SK-N-MC (cell line): ENCODE data around the gene POC5.

Source experiments
- DNase-seq: peaks from one replicate; pipeline ENCODE4 v3.0.0-alpha.2; 2011; ENCODE audit warnings: low read depth, low spot score
- H3K27ac ChIP-seq: fragments of 200-600 bp; sonication (generic); 2 replicates; pipeline ENCODE4 v1.5.1; 2016; ENCODE audit warnings: mixed run types
- H3K36me3 ChIP-seq: fragments of 200-600 bp; sonication (generic); 2 replicates; pipeline ENCODE4 v1.6.1; 2017; ENCODE audit warnings: antibody characterized with exemption, low read length, mixed read lengths; ENCODE audit not compliant: insufficient read depth
- H3K4me3 ChIP-seq: fragments of 200-600 bp; sonication (generic); 2 replicates; pipeline ENCODE4 v1.5.1; 2016
- H3K9ac ChIP-seq: fragments of 200-600 bp; sonication (generic); 2 replicates; pipeline ENCODE4 v1.8.0; 2017; ENCODE audit warnings: mixed run types, mixed read lengths; ENCODE audit not compliant: insufficient read length
- H3K9me3 ChIP-seq: fragments of 200-600 bp; sonication (generic); 2 replicates; pipeline ENCODE4 v1.6.1; 2017; ENCODE audit warnings: low read depth, mild to moderate bottlenecking, antibody characterized with exemption, low read length, moderate library complexity, mixed read lengths
- EZH2 ChIP-seq: fragments of 200-600 bp; sonication (generic); IDR thresholded peaks from one replicate; pipeline ENCODE4 v1.6.1; 2017; ENCODE audit warnings: antibody characterized with exemption
- FOXP2 ChIP-seq: optimal IDR thresholded peaks from 2 replicates; pipeline ENCODE3; 2011; ENCODE audit warnings: mild to moderate bottlenecking, moderate library complexity; ENCODE audit not compliant: insufficient read depth; ENCODE audit errors: extremely low read length, control extremely low read depth
- POLR2AphosphoS5 ChIP-seq: IDR thresholded peaks from 2 replicates; pipeline ENCODE4 v1.6.1; 2012; ENCODE audit warnings: mild to moderate bottlenecking, low read depth, low read length, borderline replicate concordance

Gene POC5

DNA sequence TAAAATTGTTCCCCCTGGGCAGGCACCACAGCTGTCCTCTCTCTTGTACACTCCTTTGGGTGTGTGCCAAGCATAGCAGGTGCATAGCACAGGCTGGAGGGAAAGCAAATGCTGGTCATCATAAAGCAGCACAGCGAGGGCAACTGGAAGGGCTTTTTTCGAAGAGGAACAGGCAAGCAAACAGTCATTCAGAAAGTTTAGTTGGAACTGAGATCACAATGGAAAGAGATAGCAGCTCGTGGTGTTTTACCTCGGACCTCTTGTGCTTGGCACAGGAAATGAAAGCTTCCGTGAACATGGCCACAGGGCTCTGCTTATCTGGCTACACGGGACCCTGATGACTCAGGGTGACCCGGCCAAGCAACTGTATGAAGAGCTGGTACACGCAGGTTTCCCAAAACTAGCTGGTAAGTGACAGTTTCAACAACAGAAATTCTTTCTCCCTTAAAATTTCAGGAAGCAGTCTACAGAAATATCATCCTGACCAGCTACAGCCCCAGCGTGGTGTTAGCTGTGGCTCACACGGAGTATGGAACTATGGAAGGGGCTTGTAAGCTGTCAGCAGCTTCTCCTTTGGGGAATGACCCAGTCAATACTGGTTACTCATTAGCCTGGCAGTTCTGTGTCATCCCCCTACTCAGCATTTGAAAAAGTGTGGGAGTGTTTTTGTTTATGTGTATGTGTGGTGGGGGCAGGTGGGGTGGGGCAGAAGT lies 48.1 kb downstream of the POC5 start:
- Histone ChIP-seq H3K9ac (no peak overlapping the region), H3K4me3 (no peak overlapping the region), H3K9me3 (no peaks in the 10 kb centered on the region), H3K27ac (no peak overlapping the region), H3K36me3 (peaks cover 8% of the 10 kb centered on the region)
- no peak for DNase-seq
- TF ChIP-seq EZH2 (no peak), FOXP2 (no peak), POLR2AphosphoS5 (no peak)

DNA sequence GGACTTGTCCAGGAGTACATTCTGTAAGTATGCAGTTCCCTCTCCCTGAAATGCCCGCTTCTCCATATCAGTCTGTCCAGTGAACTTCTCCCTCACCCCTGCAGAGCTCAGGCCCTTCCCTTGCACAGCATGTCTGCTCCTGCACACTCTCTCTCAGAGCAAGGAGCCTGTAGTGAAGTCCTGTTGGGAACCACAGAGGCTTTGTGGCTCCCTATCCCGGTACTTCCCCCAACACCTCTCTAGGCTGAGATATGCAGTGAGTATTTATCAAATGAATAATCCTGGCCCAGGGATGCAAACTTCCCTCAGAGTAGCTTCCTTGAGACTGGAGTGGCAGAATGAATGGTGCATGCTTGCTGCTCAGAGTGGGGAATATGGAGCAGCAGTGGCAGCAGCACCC lies 48.8 kb downstream of the POC5 start:
- H3K4me3 ChIP-seq = no peak overlapping the region
- H3K9ac ChIP-seq = no peak overlapping the region
- TF ChIP-seq FOXP2 = no peak
- TF ChIP-seq EZH2 = no peak
- no peak for TF ChIP-seq POLR2AphosphoS5
- peaks cover 7% of the 10 kb centered on the region for H3K36me3 ChIP-seq
- DNase-seq = no peak
- no peaks in the 10 kb centered on the region for H3K9me3 ChIP-seq
- H3K27ac ChIP-seq = no peak overlapping the region

DNA sequence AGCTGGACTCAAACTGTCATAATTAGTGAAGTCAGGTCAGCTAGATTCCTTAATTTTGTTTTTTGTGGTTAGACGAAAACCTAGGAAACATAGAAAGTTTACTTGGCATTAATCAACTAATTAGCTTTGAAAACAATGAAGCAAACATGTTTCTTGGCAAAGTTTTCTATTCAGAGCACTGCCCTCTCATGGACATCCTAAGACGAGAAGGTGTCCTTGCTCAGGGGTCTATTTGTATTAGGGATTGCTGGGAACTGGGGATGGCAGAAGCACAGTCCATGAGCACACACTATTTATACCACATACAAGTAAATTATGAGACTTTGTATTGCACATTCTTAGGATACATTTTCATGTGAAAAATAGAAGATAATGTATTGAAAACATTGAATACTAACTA lies 49.7 kb downstream of the POC5 start:
- no peak for TF ChIP-seq POLR2AphosphoS5
- TF ChIP-seq FOXP2 = no peak
- no peak for TF ChIP-seq EZH2
- no peak for DNase-seq
- no peaks in the 10 kb centered on the region for H3K9me3 ChIP-seq
- no peak overlapping the region for H3K9ac ChIP-seq
- peaks cover 3% of the 10 kb centered on the region for H3K36me3 ChIP-seq
- H3K4me3 ChIP-seq = no peak overlapping the region
- H3K27ac ChIP-seq = no peak overlapping the region

DNA sequence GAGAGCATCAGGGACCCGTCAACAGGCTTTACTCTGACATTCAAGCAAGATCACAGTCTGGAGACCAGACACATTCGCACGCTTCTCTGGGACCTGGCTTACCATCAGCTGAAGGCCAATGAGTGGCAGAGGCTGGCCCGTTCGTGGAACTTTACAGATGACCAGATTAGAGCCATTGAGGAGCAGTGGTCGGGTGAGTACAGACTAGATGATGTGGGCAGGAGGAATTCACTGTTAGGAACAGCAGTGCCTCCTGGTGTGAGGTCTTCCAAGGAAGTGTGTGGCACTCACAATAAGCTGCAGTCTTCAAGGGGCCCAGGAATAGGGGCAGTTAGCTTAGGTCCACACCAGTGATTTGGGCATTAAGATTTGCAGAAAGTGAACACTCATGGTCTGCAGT lies 50.4 kb downstream of the POC5 start:
- no peak for DNase-seq
- Histone ChIP-seq H3K27ac (no peak overlapping the region), H3K9me3 (no peaks in the 10 kb centered on the region), H3K36me3 (no peaks in the 10 kb centered on the region), H3K4me3 (no peak overlapping the region), H3K9ac (no peak overlapping the region)
- TF ChIP-seq POLR2AphosphoS5 (no peak), FOXP2 (no peak), EZH2 (no peak)

DNA sequence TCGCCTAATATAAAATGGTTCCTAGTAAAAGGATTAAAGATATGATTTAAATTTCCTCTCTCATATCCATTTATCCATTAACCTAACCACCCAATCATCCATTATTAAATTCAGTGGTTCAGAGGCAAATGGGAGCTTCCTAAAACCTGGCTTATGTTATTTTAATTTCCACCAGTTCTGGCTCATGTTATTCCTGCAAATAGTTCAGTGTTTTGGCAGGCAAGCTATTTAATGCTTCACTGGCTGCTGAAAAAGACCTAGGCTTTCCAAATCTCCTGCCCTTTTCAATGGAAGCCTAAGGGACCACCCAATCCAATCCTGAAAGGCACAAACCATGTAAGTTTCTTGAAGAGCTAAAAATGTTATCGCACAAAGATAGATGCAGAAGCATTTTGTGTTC lies 52.3 kb downstream of the POC5 start:
- no peak for DNase-seq
- H3K36me3 ChIP-seq = no peaks in the 10 kb centered on the region
- H3K9ac ChIP-seq = no peak overlapping the region
- no peak overlapping the region for H3K4me3 ChIP-seq
- H3K27ac ChIP-seq = no peak overlapping the region
- H3K9me3 ChIP-seq = no peaks in the 10 kb centered on the region
- TF ChIP-seq POLR2AphosphoS5 (no peak), EZH2 (no peak), FOXP2 (no peak)

DNA sequence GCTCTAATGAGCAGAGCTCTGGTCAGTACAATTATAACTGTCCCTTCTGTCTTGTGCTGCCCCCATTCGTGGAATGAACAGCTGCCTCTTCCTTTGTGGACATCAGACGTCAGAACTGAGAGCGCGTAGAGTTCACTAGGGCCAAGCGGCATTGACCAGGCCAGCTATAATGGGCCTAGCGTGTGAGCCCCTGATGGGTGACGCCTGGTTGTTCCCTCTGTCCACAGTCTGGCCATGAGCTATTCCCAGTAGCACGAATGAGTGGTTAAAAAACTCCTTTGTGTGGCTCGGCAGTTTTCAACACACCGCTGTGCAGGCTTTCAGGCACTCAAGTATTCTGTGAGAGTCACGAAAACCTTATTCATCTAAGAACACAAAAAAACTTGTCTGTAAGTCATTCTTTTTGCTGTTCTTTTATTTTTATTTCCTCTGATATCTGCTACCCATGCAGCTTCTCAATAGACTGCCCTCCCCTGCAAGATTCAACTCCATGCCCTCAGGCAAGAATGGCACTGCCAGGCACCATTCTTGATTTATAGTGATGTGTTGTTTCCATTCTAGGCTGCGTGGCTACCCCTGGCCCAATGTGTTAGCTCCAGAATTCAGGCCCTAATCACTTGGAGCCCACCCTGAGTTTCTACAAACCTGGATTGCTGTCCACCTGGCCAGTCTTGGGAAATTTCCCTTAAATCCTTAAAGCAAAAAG lies 53.5 kb downstream of the POC5 start:
- H3K9ac ChIP-seq = no peak overlapping the region
- H3K9me3 ChIP-seq = no peaks in the 10 kb centered on the region
- H3K27ac ChIP-seq = peak overlapping the region; percentile 75; the same call in 1 of the 2 replicates
- peak overlapping the region; percentile 56 for H3K4me3 ChIP-seq
- H3K36me3 ChIP-seq = no peaks in the 10 kb centered on the region
- TF ChIP-seq FOXP2 (no peak), POLR2AphosphoS5 (no peak; the same call in 1 of the 2 replicates), EZH2 (no peak)
- no peak for DNase-seq

GRCh38 chr5:75662061-75662460 lies 55.2 kb downstream of the POC5 start:
- Histone ChIP-seq H3K36me3 (no peaks in the 10 kb centered on the region), H3K9me3 (no peaks in the 10 kb centered on the region), H3K4me3 (no peak overlapping the region), H3K27ac (no peak overlapping the region), H3K9ac (no peak overlapping the region)
- no peak for TF ChIP-seq FOXP2
- TF ChIP-seq EZH2 = no peak
- no peak for TF ChIP-seq POLR2AphosphoS5
- no peak for DNase-seq

- Histone ChIP-seq H3K9ac (no peak overlapping the region), H3K27ac (no peak overlapping the region)
These were observed 56.4 kb downstream of the POC5 start for GRCh38 chr5:75660678-75661465.

More at GRCh38 chr5:75660678-75661465, 56.4 kb downstream of the POC5 start:
- Histone ChIP-seq H3K9me3 (no peaks in the 10 kb centered on the region), H3K36me3 (no peaks in the 10 kb centered on the region), H3K4me3 (no peak overlapping the region)
- no peak for DNase-seq
- no peak for TF ChIP-seq EZH2
- no peak for TF ChIP-seq POLR2AphosphoS5
- TF ChIP-seq FOXP2 = no peak
